GM12874 (cell line): Measurements from ENCODE around the gene SNTN.

Source experiments
- CTCF ChIP-seq: IDR thresholded peaks from 2 replicates; pipeline ENCODE4 v1.5.1; 2011; ENCODE audit warnings: low read depth, mild to moderate bottlenecking, control low read depth, low read length, moderate library complexity; ENCODE audit not compliant: insufficient read depth

SNTN gene

DNA sequence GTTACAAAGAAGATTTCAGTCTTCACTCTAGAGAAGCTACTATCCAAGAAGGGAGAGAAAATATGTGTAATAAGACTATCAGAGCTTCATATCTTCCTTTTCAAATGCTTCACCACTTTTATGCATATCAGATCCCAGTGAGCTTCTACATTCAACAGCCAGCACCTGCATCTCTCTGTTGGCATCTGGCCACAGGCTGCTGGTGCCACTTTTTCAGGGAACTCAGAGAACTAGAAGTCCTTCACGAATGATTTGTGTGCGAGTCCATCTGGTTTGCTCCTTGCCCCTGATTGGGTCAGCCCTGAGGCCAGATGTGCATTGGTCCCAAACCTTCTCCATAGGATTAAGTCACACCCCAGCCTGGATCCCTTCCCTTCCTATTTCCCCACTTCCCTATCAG is 22.1 kb downstream of the SNTN start:
- no peak for TF ChIP-seq CTCF

DNA sequence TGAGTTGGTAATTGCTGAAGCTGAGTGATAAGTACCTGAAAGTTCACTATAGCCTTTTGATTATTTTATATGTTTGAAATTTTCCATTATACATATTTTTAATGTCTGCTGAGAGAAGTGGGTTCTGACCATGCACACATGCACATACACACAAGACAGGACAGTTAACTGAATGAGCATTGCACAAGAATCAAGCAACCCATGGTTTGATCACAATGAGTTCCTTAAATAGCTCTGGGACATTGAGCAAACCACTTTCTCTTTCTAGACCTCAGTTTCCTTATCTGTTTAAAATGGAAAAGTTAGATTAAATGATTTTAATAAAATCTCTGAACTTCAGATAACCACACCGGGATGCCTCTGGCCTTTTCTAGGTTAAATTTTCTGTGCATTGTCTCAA is 26.7 kb downstream of the SNTN start:
- no peak for TF ChIP-seq CTCF

- no peak for TF ChIP-seq CTCF
These were observed 31.6 kb downstream of the SNTN start for GRCh38 chr3:63684081-63684480.

DNA sequence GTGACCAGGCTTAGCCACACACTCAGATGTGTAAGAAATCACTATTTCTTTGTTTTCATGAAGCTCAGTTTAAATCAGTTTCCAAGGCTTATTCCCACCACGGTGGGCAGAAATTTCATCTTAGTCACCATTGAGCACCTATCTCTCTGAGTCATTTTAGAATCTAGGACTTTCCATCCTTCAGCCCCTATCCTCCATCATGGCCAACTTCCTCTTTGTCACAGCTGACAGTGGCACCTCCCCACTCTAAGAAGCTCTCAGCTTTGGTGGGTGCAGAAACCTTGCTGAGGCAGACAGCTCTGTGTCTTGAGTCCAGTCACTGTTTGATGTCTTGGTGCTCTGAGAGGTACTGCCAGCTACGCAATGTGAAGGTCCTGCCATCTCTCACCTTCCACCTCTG is 32.9 kb downstream of the SNTN start:
- no peak for TF ChIP-seq CTCF

DNA sequence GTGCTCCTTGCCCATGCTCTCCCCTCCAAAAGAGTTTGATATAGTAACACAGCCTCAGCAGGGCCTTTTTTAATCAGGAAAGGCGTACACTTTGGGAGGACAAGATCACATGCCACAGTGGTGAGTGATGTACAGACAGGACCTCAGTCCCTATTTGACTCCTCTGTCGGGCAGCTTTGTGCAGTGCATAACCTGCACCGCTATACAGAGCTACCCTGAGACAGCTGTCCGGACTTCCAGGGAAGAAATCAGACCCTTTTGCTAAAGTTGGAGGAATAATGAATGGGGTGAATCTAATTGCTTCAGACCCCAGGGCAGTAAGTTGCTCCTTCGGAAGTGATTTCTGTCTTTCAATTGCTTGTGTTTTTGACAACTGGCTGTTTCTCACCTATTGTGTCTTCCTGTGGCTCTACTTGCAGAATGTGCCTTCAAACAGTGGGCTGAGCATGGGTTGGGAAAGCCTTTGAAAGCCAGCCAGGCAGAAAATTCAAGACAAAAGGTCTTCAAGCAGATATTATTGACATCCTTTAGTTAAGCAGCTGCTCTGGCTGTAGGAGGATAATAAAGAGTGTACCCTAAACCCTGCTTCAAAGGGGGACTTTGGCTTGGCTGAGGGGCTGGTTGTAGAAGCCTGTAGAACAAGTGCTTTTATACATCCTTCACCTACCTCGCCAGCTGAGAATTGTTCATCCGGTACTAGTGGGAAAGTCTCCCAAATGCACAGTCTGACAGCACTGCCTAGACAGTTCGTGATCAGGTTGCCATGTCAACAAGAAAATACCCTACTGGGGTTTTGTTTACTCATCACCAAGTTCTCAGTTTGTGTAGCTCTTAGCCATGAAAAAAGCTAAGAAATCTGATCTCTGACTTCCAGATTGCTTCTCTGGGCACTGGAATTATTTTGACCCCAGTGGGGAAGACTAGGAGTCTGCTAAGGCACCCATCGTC is 35.1 kb downstream of the SNTN start:
- no peak for TF ChIP-seq CTCF

- TF ChIP-seq CTCF = no peak
These were observed 36.8 kb downstream of the SNTN start for GRCh38 chr3:63689285-63689684.

DNA sequence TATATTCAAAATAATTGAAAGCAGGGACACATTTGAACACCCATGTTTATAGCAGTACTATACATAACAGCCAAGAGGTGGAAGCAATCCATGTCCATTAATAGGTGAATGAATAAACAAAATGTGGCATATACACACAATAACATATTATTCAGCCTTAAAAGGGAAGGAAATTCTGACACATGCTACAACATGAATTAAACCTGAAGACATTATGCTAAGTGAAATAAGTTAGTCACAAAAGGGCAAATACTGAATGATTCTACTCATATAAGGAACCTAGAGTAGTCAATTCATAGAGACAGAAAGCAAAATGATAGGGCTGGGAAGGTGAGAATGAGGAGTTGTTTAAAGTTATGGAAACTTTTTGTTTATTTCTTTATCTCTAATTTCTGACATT is 40.9 kb downstream of the SNTN start:
- no peak for TF ChIP-seq CTCF
